Nephron progenitor cell (in vitro differentiated cells): ENCODE results near the gene KLHL29.

Experiments
- DNase-seq: peaks from one replicate; pipeline ENCODE4 v3.0.0; 2021
- H3K27ac Mint-ChIP-seq: 2 replicates; pipeline ENCODE4 v1.8.0; 2021; ENCODE audit warnings: mild to moderate bottlenecking, moderate library complexity, mixed read lengths
- H3K27me3 Mint-ChIP-seq: 2 replicates; pipeline ENCODE4 v1.8.0; 2021; ENCODE audit warnings: mild to moderate bottlenecking, low read depth, mixed read lengths; ENCODE audit not compliant: poor library complexity
- H3K36me3 Mint-ChIP-seq: 2 replicates; pipeline ENCODE4 v1.8.0; 2021; ENCODE audit warnings: low read depth, mixed read lengths
- H3K4me1 Mint-ChIP-seq: 2 replicates; pipeline ENCODE4 v1.8.0; 2021; ENCODE audit warnings: mixed read lengths
- H3K4me3 Mint-ChIP-seq: 2 replicates; pipeline ENCODE4 v1.8.0; 2021; ENCODE audit warnings: mild to moderate bottlenecking, moderate library complexity, mixed read lengths
- H3K9me3 Mint-ChIP-seq: 2 replicates; pipeline ENCODE4 v1.8.0; 2021; ENCODE audit warnings: mild to moderate bottlenecking, moderate library complexity, mixed read lengths
- TF ChIP-seq, protein P1 (sequence below): fragments of 200-600 bp; sonication (generic); IDR thresholded peaks from 2 replicates; pipeline ENCODE4 v1.5.0; 2021; ENCODE audit warnings: antibody characterized with exemption

KLHL29 gene

GRCh38 chr2:23478087-23478932 is 93.3 kb downstream of the KLHL29 start:
- TF ChIP-seq, protein P1, sequence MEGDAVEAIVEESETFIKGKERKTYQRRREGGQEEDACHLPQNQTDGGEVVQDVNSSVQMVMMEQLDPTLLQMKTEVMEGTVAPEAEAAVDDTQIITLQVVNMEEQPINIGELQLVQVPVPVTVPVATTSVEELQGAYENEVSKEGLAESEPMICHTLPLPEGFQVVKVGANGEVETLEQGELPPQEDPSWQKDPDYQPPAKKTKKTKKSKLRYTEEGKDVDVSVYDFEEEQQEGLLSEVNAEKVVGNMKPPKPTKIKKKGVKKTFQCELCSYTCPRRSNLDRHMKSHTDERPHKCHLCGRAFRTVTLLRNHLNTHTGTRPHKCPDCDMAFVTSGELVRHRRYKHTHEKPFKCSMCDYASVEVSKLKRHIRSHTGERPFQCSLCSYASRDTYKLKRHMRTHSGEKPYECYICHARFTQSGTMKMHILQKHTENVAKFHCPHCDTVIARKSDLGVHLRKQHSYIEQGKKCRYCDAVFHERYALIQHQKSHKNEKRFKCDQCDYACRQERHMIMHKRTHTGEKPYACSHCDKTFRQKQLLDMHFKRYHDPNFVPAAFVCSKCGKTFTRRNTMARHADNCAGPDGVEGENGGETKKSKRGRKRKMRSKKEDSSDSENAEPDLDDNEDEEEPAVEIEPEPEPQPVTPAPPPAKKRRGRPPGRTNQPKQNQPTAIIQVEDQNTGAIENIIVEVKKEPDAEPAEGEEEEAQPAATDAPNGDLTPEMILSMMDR = no peak
- peak; percentile 38 for DNase-seq
- Mint-ChIP-seq H3K36me3 (no peaks in the 10 kb centered on the region), H3K9me3 (no peaks in the 10 kb centered on the region), H3K4me1 (peaks cover 64% of the 10 kb centered on the region), H3K27ac (peak overlapping the region; percentile 97), H3K4me3 (peak overlapping the region; percentile 16), H3K27me3 (peaks cover 14% of the 10 kb centered on the region)

GRCh38 chr2:23478933-23479683 is 94.1 kb downstream of the KLHL29 start:
- H3K27ac Mint-ChIP-seq = no peak overlapping the region

GRCh38 chr2:23480957-23481797 is 96.2 kb downstream of the KLHL29 start:
- Mint-ChIP-seq H3K4me3 (no peak overlapping the region), H3K9me3 (no peaks in the 10 kb centered on the region), H3K36me3 (no peaks in the 10 kb centered on the region), H3K4me1 (peaks cover 93% of the 10 kb centered on the region), H3K27ac (peak overlapping the region; percentile 88), H3K27me3 (peaks cover 8% of the 10 kb centered on the region)
- DNase-seq = no peak
- TF ChIP-seq, protein P1 = no peak

More at GRCh38 chr2:23478933-23479683, 94.1 kb downstream of the KLHL29 start:
- TF ChIP-seq, protein P1 = no peak
- H3K36me3 Mint-ChIP-seq = no peaks in the 10 kb centered on the region
- H3K4me1 Mint-ChIP-seq = peaks cover 72% of the 10 kb centered on the region
- no peak for DNase-seq
- H3K9me3 Mint-ChIP-seq = no peaks in the 10 kb centered on the region
- no peak overlapping the region for H3K4me3 Mint-ChIP-seq
- peaks cover 13% of the 10 kb centered on the region for H3K27me3 Mint-ChIP-seq

DNA sequence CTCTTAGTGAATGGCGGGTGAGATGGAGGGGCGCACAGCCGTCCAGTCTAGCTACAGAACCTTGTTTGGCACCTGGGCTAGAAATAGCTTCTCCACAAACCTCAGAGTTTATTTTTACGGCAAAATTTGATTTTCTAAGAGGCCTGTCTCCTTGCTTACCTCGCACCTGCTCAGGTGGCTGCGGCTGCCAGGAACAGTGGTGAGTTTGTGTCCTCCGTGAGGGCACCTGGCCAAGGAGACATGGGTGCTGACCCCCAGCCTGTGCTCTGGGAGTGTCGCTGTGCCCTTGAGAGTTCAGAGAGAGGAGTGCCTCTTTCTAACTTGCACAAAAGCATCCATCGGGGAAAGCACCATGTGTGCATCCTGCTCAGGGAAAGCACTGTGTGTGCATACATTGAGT is 97.2 kb downstream of the KLHL29 start:
- H3K36me3 Mint-ChIP-seq = no peaks in the 10 kb centered on the region
- no peak overlapping the region for H3K4me3 Mint-ChIP-seq
- peaks cover 8% of the 10 kb centered on the region for H3K27me3 Mint-ChIP-seq
- peaks cover 96% of the 10 kb centered on the region for H3K4me1 Mint-ChIP-seq
- H3K27ac Mint-ChIP-seq = no peak overlapping the region
- DNase-seq = no peak
- H3K9me3 Mint-ChIP-seq = no peaks in the 10 kb centered on the region
- TF ChIP-seq, protein P1 = no peak

- no peak overlapping the region for H3K4me3 Mint-ChIP-seq
- peaks cover 96% of the 10 kb centered on the region for H3K4me1 Mint-ChIP-seq
- no peak for DNase-seq
- TF ChIP-seq, protein P1 = no peak
- no peaks in the 10 kb centered on the region for H3K36me3 Mint-ChIP-seq
- H3K27ac Mint-ChIP-seq = no peak overlapping the region
- no peaks in the 10 kb centered on the region for H3K9me3 Mint-ChIP-seq
- H3K27me3 Mint-ChIP-seq = peaks cover 8% of the 10 kb centered on the region
These were observed 97.6 kb downstream of the KLHL29 start for GRCh38 chr2:23482607-23483006.
